MG63 (cell line): Measurements from ENCODE around the gene MED12. TPM values are rescaled to one million over a fixed set of nuclear protein-coding genes. Genes with fewer than 3 reads are reported as not detected.

Experiments used
- DNase-seq: peaks from one replicate; pipeline ENCODE4 v3.0.0-alpha.2; 2020
- H3K27me3 ChIP-seq: fragments of 250-450 bp; sonication (Bioruptor Pico); 2 replicates; pipeline ENCODE4 v1.5.1; 2020; ENCODE audit warnings: mild to moderate bottlenecking, moderate library complexity
- H3K36me3 ChIP-seq: fragments of 250-450 bp; sonication (Bioruptor Pico); 2 replicates; pipeline ENCODE4 v1.5.1; 2020; ENCODE audit warnings: mild to moderate bottlenecking, moderate library complexity
- H3K4me3 ChIP-seq: fragments of 250-450 bp; sonication (Bioruptor Pico); 2 replicates; pipeline ENCODE4 v1.5.1; 2020; ENCODE audit warnings: mild to moderate bottlenecking, moderate library complexity
- H3K9me3 ChIP-seq: fragments of 250-450 bp; sonication (Bioruptor Pico); 2 replicates; pipeline ENCODE4 v1.5.1; 2020; ENCODE audit warnings: mild to moderate bottlenecking, moderate library complexity
- total RNA-seq: library from RNA; depleted of rRNA; stranded (reverse); fragments of >200 nt; shearing (Covaris generic); gene quantifications from 2 replicates; pipeline ENCODE4 v1.2.3, GENCODE V29; 2014; ENCODE audit warnings: low replicate concordance; rRNA removed

The MED12 gene
- 9.3 and 11.1 TPM in 2 replicates for total RNA-seq

DNA sequence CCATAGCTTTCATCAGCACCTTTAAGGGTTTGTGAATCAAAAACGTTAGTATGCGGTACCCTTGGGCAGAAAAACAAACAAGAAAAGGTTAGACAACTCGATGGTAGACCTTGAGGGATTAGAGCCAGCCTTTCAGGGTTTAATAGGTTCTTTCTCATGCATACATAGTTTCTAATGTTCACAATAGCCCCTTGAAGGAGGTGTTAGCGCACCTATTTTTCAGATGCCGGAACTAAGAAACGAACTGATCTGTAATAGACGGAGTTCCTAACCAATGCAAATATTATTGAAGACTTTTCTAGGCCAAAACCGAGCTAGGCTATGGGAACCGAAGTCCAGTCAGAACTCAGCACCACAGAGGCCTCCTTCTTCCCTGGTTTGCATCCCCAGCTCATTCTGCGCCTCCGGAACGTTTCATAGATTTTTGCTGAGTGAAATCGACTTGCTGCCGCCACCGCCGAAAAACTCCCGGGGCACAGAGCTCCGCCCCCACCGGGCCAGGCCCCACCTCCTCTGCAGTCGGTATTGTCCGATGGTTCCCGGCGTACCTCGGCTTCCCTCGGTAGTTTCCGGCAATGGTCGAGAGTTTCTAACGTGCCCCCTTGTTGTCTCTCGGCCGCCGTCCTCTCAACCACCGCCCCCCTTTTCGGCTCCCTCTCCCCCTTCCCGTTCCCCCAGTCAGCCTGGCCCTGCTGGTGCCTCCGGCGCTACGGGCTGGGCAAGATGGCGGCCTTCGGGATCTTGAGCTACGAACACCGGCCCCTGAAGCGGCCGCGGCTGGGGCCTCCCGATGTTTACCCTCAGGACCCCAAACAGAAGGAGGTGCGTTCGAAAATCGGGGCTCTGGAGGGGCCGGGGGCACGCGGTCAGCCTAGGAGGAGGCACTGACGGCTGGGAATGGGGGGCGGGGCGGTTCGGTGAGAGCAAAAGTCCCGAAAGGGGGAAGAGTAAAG lies at the start of gene MED12:
MED12 (plus strand) TSS at position 565 of the 953 bp plus-strand sequence; CDS start at position 724, 159 bp downstream.
- DNase-seq = peak; percentile 76
- Histone ChIP-seq H3K4me3 (peak within 1 kb of the TSS; percentile 75), H3K9me3 (no peaks in the 10 kb centered on the region), H3K36me3 (no peaks in the 10 kb centered on the region), H3K27me3 (no peaks in the 10 kb centered on the region)

- Histone ChIP-seq H3K36me3 (no peaks in the 10 kb centered on the region; the same call in 1 of the 2 replicates), H3K9me3 (no peaks in the 10 kb centered on the region), H3K4me3 (no peak overlapping the region), H3K27me3 (no peaks in the 10 kb centered on the region; the same call in 1 of the 2 replicates)
- DNase-seq = no peak
These were observed 47.9 kb upstream of the MED12 start for GRCh38 chrX:71070531-71070930.

DNA sequence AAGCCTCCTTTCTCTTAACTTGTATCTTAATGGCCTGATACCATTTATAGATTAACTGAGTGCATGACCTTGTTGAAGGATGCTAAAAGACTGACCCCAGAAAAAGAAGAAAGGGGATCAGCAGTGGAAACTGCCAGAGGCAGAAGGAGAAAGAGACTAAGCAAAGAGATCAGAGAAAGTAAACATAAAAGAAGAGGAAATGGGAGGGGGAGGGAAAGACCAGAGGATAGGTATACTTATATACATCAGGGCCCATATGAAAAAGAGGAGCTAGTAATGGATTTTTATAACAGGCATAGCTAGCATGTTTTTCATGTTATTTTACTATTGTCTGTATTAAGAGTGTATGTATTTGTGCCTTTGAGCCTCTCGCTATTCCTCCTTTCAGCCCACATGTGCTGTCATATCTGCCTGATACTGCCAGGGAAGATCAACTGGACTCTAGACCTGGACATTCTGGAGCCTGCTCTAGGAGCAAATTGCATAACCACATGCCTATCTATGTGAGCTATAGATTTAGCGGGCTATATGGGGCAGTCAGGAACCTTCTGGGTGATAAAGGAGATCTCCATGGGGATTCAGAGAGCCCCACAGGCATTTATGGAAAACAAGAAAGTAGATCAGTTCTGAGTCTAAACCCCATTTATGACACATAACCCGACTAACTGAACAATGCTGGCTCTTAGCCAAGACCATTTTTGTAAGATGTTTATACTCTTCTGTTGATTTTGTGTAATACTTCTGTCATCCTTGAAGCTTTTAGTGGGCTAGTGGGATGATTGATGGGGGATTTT lies 36.9 kb upstream of the MED12 start:
- Histone ChIP-seq H3K9me3 (no peaks in the 10 kb centered on the region), H3K36me3 (no peaks in the 10 kb centered on the region), H3K4me3 (no peak overlapping the region), H3K27me3 (no peaks in the 10 kb centered on the region)
- DNase-seq = no peak

DNA sequence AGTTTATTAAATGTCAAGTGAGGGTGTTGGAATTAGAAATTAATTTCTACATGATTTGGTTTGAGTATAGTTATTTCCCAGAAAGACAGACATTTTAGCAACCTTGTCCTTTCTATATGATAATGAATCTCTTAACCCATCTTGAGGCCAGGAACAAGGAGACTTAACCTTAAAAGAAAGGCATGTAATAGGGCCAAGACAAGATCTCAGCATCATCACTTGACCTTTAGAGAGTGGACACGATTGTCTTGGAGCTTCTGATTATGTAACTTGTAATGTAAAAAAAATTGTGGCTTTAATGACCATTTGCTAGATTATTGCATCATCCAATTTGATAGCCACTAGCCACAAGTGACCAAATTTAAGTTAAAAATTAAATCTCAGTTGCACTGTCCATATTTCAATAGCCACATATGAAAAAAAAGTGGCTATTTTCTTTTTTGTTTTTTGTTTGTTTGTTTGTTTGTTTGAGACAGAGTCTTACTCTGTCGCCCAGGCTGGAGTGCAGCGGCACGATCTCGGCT lies 36.2 kb upstream of the MED12 start:
- no peaks in the 10 kb centered on the region for H3K9me3 ChIP-seq
- DNase-seq = no peak

GRCh38 chrX:71082822-71083221 lies 35.6 kb upstream of the MED12 start:
- no peaks in the 10 kb centered on the region for H3K27me3 ChIP-seq
- H3K9me3 ChIP-seq = no peaks in the 10 kb centered on the region
- no peak for DNase-seq
- H3K4me3 ChIP-seq = no peak overlapping the region
- no peaks in the 10 kb centered on the region for H3K36me3 ChIP-seq

More for the DNA sequence above, 36.2 kb upstream of the MED12 start:
- H3K4me3 ChIP-seq = no peak overlapping the region
- no peaks in the 10 kb centered on the region for H3K27me3 ChIP-seq
- no peaks in the 10 kb centered on the region for H3K36me3 ChIP-seq

DNA sequence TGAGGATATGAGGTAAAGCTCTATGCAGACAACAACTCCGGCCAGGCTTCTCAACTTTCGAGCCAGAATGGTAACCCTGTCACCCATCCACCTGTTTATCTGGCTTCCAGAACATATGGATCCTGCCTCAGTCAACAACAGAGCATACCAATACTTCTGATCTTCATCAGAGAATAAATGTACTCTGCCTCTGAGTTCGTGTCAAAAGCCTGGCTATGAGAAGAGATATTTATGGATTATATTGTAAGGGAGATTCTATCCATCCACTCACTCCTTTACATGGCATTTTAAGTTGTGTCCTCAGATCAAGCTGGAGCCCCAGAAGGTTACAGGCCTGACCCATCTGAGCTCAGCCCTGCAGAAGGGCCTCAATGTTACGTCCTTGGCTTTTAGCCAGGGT lies 32.5 kb upstream of the MED12 start:
- no peaks in the 10 kb centered on the region for H3K27me3 ChIP-seq
- H3K4me3 ChIP-seq = no peak overlapping the region
- H3K36me3 ChIP-seq = no peaks in the 10 kb centered on the region
- DNase-seq = no peak
- H3K9me3 ChIP-seq = no peaks in the 10 kb centered on the region

DNA sequence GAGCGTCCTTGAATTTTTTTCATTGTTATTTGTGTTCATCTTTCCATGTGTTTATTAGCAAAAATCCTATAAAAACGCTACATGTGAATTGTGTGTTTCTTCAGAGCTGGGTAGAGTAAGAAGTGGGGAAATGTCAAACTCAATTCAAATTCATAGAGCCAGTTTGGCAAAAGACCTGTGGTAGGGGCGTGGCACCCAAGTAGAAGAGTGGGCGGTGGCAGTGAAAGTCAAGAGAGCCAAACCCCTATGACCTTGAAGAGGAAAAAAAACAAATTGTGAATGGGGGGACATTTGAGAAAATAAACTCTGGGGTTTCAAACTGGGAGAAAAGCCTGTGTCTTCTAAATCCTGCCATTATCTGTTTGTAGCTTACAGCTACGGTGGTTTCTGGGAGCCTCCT lies 27.1 kb upstream of the MED12 start:
- Histone ChIP-seq H3K27me3 (no peaks in the 10 kb centered on the region), H3K9me3 (no peaks in the 10 kb centered on the region), H3K4me3 (no peak overlapping the region), H3K36me3 (no peaks in the 10 kb centered on the region)
- DNase-seq = no peak

DNA sequence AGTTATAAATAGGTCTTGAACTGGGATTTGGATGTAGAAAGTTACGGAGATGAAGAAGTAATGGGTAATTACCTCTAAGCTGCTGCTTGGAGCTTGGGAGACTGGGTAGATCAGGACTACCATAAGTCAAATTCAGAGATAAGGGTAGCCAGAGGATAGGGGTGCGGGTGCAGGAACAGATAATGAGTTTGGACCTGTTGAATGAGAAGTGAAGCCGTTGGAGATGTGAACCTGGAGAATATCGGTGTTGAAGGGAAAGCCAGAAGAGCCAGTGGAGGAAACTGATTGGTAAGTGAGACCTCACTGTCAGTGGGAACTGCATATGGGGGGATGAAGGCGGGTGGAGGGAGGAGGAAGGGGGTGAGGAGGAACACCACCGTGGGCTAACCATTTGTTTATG lies 23.4 kb upstream of the MED12 start:
- Histone ChIP-seq H3K36me3 (no peaks in the 10 kb centered on the region), H3K27me3 (no peaks in the 10 kb centered on the region), H3K4me3 (peak overlapping the region; percentile 58), H3K9me3 (no peaks in the 10 kb centered on the region)
- no peak for DNase-seq

DNA sequence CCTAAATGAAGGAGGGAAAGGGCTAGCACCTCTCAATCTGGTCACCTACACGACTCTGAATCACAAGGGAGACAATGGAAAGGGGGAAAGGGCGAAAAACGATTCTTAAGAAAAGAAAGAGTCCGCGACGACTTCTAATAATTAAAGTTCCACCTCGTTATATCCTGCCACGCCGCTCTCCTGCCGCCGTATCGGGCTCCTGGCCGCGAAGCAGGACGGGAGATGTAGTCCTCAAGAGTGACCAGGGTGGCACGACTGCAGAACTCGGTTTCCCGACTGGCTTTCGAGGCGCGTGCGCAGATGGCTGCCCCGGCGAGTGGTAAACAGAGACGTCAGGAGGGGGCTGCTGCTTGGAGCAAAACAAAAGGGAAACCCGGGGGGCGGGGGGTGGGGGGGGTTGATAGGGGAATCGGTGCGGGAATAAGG lies 22.8 kb upstream of the MED12 start, which contains the start of gene FOXO4:
FOXO4 (plus strand) TSS at position 297 of the 426 bp plus-strand sequence. CDS start 678 bp downstream, outside the sequence.
- Histone ChIP-seq H3K27me3 (no peaks in the 10 kb centered on the region), H3K36me3 (no peaks in the 10 kb centered on the region), H3K9me3 (no peaks in the 10 kb centered on the region), H3K4me3 (peak within 1 kb of the TSS; percentile 58)
- peak; percentile 84 for DNase-seq

DNA sequence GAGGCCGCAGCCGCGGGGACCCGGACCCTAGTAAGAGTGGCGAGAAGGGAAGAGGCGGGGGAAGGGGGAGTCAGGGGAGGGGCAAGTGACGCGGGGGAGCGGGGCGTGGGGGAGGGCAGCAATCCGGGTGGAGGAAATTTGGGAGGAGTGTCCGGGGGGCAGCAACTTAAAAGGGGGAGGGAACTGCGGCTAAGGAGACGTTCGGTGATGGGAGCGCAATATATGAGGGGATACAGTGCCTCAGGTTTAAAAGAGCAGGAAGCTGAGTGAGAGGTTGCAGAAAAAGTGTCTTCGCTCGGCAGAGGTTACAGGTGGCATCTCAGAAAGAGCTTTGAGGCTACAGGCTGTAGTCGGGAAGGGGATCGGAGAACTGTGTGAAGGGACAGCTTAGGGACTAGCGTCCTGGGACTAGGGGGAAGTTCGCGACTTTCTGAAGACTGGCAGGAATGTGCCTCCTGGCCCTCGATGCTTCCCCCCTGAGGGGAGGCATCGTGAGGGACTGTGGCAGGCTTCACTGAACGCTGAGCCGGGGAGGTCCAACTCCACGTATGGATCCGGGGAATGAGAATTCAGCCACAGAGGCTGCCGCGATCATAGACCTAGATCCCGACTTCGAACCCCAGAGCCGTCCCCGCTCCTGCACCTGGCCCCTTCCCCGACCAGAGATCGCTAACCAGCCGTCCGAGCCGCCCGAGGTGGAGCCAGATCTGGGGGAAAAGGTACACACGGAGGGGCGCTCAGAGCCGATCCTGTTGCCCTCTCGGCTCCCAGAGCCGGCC lies 22.2 kb upstream of the MED12 start:
- Histone ChIP-seq H3K9me3 (no peaks in the 10 kb centered on the region), H3K4me3 (peak overlapping the region; percentile 58), H3K36me3 (no peaks in the 10 kb centered on the region), H3K27me3 (no peaks in the 10 kb centered on the region)
- DNase-seq = no peak

- no peak for DNase-seq
- H3K36me3 ChIP-seq = no peaks in the 10 kb centered on the region
- H3K4me3 ChIP-seq = peak overlapping the region; percentile 58
- H3K27me3 ChIP-seq = no peaks in the 10 kb centered on the region
- no peaks in the 10 kb centered on the region for H3K9me3 ChIP-seq
These were observed 21.7 kb upstream of the MED12 start for GRCh38 chrX:71096760-71097032.

GRCh38 chrX:71098302-71098701 lies 20.1 kb upstream of the MED12 start:
- no peaks in the 10 kb centered on the region for H3K9me3 ChIP-seq
- no peaks in the 10 kb centered on the region for H3K36me3 ChIP-seq
- peak; percentile 20 for DNase-seq
- no peak overlapping the region for H3K4me3 ChIP-seq
- H3K27me3 ChIP-seq = no peaks in the 10 kb centered on the region

DNA sequence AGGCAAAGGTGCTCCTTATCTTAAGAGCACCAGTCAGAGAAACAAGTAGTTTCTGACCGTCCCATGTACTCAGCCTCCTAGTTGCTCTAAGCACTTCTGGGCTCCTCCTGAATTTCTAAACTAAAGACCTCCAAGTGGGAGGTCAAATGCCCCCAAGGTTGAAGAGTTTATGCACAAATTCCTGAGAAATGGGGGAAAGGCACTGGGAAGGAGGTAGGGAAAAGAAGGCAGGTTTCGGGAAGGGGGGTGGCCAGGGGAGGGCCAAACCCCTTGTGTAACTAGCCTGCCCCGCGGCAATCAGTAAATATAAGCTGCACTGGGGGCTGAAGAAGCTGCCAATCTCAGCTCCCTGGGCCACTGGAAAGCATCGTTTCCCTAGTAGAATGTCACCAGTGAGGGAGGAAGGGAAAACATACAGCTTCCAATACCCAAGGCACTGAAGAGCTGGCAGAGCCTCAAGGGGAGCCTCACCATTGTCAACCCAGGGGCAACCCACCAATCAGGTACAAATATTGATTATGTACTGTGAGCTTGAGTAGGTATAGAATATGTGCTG lies 19.4 kb upstream of the MED12 start:
- H3K27me3 ChIP-seq = no peaks in the 10 kb centered on the region
- H3K4me3 ChIP-seq = no peak overlapping the region
- H3K9me3 ChIP-seq = no peaks in the 10 kb centered on the region
- no peak for DNase-seq
- H3K36me3 ChIP-seq = no peaks in the 10 kb centered on the region

DNA sequence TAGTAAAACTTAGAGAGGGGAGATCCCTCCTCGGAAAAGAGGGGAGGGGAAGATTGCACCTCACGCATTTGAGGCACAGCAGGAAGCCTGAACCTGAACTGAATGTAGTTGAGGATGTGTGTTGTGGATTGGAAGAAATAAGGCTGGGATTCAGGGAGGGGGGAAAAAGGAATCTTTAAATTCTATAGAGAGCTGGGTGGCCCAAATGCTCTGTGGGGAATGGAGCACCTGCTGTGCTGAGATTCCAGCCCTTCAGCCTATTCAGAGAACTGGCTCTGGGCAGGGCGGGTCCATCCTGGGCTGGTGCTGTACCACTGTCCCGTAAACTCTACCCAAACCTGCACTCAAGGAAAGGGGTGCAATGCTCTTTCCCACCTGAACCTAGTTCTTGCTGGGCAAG lies 18.7 kb upstream of the MED12 start:
- no peaks in the 10 kb centered on the region for H3K36me3 ChIP-seq
- H3K9me3 ChIP-seq = no peaks in the 10 kb centered on the region
- H3K27me3 ChIP-seq = no peaks in the 10 kb centered on the region
- DNase-seq = no peak
- H3K4me3 ChIP-seq = no peak overlapping the region

DNA sequence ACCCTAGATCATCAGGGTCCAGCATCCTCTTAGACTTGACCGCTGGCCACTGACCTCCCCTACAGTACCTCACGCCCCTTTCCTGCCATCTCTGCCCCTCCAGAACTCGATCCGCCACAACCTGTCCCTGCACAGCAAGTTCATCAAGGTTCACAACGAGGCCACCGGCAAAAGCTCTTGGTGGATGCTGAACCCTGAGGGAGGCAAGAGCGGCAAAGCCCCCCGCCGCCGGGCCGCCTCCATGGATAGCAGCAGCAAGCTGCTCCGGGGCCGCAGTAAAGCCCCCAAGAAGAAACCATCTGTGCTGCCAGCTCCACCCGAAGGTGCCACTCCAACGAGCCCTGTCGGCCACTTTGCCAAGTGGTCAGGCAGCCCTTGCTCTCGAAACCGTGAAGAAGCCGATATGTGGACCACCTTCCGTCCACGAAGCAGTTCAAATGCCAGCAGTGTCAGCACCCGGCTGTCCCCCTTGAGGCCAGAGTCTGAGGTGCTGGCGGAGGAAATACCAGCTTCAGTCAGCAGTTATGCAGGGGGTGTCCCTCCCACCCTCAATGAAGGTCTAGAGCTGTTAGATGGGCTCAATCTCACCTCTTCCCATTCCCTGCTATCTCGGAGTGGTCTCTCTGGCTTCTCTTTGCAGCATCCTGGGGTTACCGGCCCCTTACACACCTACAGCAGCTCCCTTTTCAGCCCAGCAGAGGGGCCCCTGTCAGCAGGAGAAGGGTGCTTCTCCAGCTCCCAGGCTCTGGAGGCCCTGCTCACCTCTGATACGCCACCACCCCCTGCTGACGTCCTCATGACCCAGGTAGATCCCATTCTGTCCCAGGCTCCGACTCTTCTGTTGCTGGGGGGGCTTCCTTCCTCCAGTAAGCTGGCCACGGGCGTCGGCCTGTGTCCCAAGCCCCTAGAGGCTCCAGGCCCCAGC lies 17.6 kb upstream of the MED12 start:
- no peaks in the 10 kb centered on the region for H3K9me3 ChIP-seq
- no peaks in the 10 kb centered on the region for H3K36me3 ChIP-seq
- H3K27me3 ChIP-seq = no peaks in the 10 kb centered on the region
- no peak for DNase-seq
- H3K4me3 ChIP-seq = no peak overlapping the region
